GM13976 (cell line): Measurements from ENCODE around the gene PRRC2B.

Experiments
- DNase-seq: peaks from one replicate; pipeline ENCODE4 v3.0.0; 2012; ENCODE audit warnings: low spot score
- CTCF ChIP-seq: IDR thresholded peaks from 2 replicates; pipeline ENCODE4 v1.5.1; 2012; ENCODE audit warnings: borderline replicate concordance, mild to moderate bottlenecking; ENCODE audit not compliant: insufficient read depth; ENCODE audit errors: extremely low read depth, missing control alignments, control extremely low read depth
- in situ Hi-C: fragments of 300-500 bp; cut with MboI; formaldehyde crosslinking; loops from one replicate; pipeline ENCODE4 v1.12.0; 2022; ENCODE audit warnings: low sequenced_read_pairs, mixed read lengths, inconsistent platforms; ENCODE audit not compliant: unreplicated experiment

PRRC2B gene

GRCh38 chr9:131404581-131404980, 10.7 kb downstream of the PRRC2B start:
- in situ Hi-C loops: no loop called here
- no peak for TF ChIP-seq CTCF
- no peak for DNase-seq

GRCh38 chr9:131404987-131405386, 11.1 kb downstream of the PRRC2B start:
- TF ChIP-seq CTCF: no peak
- in situ Hi-C loops: no loop called here
- no peak for DNase-seq

GRCh38 chr9:131405428-131405827, 11.5 kb downstream of the PRRC2B start:
- in situ Hi-C loops: no loop called here
- no peak for DNase-seq
- TF ChIP-seq CTCF: no peak

- DNase-seq: no peak
- no peak for TF ChIP-seq CTCF
- in situ Hi-C loops: no loop called here
Measured at GRCh38 chr9:131405858-131406537, 12.1 kb downstream of the PRRC2B start.

- in situ Hi-C loops: no loop called here
- no peak for TF ChIP-seq CTCF
Measured at GRCh38 chr9:131406563-131407436, 12.9 kb downstream of the PRRC2B start.

GRCh38 chr9:131407717-131408195, 13.9 kb downstream of the PRRC2B start:
- no peak for TF ChIP-seq CTCF
- in situ Hi-C loops: no loop called here
- no peak for DNase-seq

More at GRCh38 chr9:131406563-131407436, 12.9 kb downstream of the PRRC2B start:
- DNase-seq: no peak
